Calu3 (cell line): ENCODE data around the gene IGFN1. TPM values are rescaled to one million over a fixed set of nuclear protein-coding genes. Genes with fewer than 3 reads are reported as not detected.

Experiments used
- BruUV-seq: library from RNA; stranded (reverse); fragments of 400-500 nt; replicated peaks from 2 replicates; lab custom pipeline; 2021; lab: Mats Ljungman, UMichigan
- CTCF ChIA-PET: fragments of 300-600 bp; sonication (Branson Sonifier 250); formaldehyde crosslinking; loops from one replicate; lab custom pipeline; 2022; ENCODE audit warnings: antibody characterized with exemption; lab: Charles Lee
- DNase-seq: peaks from one replicate; pipeline ENCODE4 v3.0.0; 2022
- H3K27ac Mint-ChIP-seq: one replicate; pipeline ENCODE4 v1.8.0; 2022; ENCODE audit warnings: mixed read lengths; ENCODE audit not compliant: unreplicated experiment
- H3K27me3 Mint-ChIP-seq: one replicate; pipeline ENCODE4 v1.8.0; 2022; ENCODE audit warnings: mixed read lengths; ENCODE audit not compliant: unreplicated experiment
- H3K36me3 Mint-ChIP-seq: one replicate; pipeline ENCODE4 v1.8.0; 2022; ENCODE audit warnings: mild to moderate bottlenecking, moderate library complexity, mixed read lengths; ENCODE audit not compliant: insufficient read depth, unreplicated experiment
- H3K4me1 Mint-ChIP-seq: one replicate; pipeline ENCODE4 v1.8.0; 2022; ENCODE audit warnings: mild to moderate bottlenecking, low read depth, mixed read lengths; ENCODE audit not compliant: unreplicated experiment
- H3K4me3 Mint-ChIP-seq: one replicate; pipeline ENCODE4 v1.8.0; 2022; ENCODE audit warnings: mild to moderate bottlenecking, low read depth, moderate library complexity, mixed read lengths; ENCODE audit not compliant: unreplicated experiment
- H3K9me3 Mint-ChIP-seq: one replicate; pipeline ENCODE4 v1.8.0; 2022; ENCODE audit warnings: low read depth, mixed read lengths; ENCODE audit not compliant: unreplicated experiment
- intact Hi-C: fragments of 100-400 bp; cut with micrococcal nuclease; formaldehyde crosslinking; loops from one replicate; pipeline ENCODE4 v1.10.0; 2022; ENCODE audit not compliant: unreplicated experiment
- total RNA-seq: library from RNA; stranded (reverse); gene quantifications from 2 replicates; pipeline ENCODE4 v1.2.3, GENCODE V29; 2022
- TF ChIP-seq, protein P1 (sequence below): fragments of 200-600 bp; IDR thresholded peaks from one replicate; pipeline ENCODE4 v1.8.0; 2022; ENCODE audit warnings: antibody characterized with exemption; ENCODE audit not compliant: unreplicated experiment

Gene IGFN1
- total RNA-seq, 1 experiment from 2014 or later = not detected

DNA sequence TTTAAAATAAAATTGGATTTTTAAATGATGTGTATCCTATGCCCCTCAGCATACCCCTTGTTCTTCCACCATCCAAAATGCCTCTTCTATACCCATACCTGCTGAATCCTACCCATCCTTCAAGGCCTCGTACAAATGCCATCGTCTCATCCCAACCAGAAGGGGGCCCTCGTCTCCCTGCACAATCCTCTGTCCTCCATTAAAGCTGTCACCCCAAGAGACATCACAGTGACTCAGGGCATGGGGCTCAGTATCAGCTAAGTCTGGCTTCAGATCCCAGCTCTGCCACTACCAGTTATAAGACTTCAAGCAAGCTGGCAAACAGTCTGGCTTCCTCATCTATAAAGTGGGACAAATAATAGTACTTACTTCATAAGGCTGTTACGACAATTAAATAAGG, 23.8 kb downstream of the IGFN1 start:
- Mint-ChIP-seq H3K27ac (no peak overlapping the region), H3K27me3 (peaks cover 93% of the 10 kb centered on the region), H3K36me3 (no peaks in the 10 kb centered on the region), H3K4me1 (no peaks in the 10 kb centered on the region), H3K9me3 (no peaks in the 10 kb centered on the region), H3K4me3 (no peak overlapping the region)
- no TSS peak for BruUV-seq
- TF ChIP-seq, protein P1, sequence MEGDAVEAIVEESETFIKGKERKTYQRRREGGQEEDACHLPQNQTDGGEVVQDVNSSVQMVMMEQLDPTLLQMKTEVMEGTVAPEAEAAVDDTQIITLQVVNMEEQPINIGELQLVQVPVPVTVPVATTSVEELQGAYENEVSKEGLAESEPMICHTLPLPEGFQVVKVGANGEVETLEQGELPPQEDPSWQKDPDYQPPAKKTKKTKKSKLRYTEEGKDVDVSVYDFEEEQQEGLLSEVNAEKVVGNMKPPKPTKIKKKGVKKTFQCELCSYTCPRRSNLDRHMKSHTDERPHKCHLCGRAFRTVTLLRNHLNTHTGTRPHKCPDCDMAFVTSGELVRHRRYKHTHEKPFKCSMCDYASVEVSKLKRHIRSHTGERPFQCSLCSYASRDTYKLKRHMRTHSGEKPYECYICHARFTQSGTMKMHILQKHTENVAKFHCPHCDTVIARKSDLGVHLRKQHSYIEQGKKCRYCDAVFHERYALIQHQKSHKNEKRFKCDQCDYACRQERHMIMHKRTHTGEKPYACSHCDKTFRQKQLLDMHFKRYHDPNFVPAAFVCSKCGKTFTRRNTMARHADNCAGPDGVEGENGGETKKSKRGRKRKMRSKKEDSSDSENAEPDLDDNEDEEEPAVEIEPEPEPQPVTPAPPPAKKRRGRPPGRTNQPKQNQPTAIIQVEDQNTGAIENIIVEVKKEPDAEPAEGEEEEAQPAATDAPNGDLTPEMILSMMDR = no peak
- CTCF ChIA-PET = interaction anchor here (0.5 to 1.2 kb wide), 2 partner anchors 12 to 132 kb away, joined by 4 read pairs; no protein-coding TSS in a partner anchor
- intact Hi-C loops = no loop called here
- no peak for DNase-seq

DNA sequence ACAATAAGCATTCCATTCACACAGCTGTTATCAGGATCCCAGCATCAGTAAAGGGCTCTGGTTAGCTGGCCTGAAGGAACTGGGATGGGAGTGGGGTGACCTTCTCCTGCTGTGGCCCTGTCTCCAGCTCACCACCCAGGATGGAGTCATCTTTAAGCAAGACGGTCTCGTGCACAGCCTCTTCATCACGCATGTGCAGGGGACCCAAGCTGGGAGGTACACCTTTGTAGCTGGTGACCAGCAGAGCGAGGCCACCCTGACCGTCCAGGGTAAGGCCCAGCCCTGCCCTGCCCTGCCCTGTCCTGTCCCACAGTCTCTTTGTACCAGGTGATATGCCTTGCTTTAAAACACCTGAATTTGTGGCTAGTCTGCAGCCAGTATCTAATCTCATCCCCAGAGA, 24.3 kb downstream of the IGFN1 start:
- Mint-ChIP-seq H3K36me3 (no peaks in the 10 kb centered on the region), H3K4me3 (no peak overlapping the region), H3K27me3 (peaks cover 93% of the 10 kb centered on the region), H3K4me1 (no peaks in the 10 kb centered on the region), H3K9me3 (no peaks in the 10 kb centered on the region), H3K27ac (no peak overlapping the region)
- intact Hi-C loops = no loop called here
- no TSS peak for BruUV-seq
- CTCF ChIA-PET = interaction anchor here (0.5 to 1.2 kb wide), 2 partner anchors 12 to 132 kb away, joined by 4 read pairs; no protein-coding TSS in a partner anchor
- no peak for DNase-seq
- TF ChIP-seq, protein P1 = no peak

DNA sequence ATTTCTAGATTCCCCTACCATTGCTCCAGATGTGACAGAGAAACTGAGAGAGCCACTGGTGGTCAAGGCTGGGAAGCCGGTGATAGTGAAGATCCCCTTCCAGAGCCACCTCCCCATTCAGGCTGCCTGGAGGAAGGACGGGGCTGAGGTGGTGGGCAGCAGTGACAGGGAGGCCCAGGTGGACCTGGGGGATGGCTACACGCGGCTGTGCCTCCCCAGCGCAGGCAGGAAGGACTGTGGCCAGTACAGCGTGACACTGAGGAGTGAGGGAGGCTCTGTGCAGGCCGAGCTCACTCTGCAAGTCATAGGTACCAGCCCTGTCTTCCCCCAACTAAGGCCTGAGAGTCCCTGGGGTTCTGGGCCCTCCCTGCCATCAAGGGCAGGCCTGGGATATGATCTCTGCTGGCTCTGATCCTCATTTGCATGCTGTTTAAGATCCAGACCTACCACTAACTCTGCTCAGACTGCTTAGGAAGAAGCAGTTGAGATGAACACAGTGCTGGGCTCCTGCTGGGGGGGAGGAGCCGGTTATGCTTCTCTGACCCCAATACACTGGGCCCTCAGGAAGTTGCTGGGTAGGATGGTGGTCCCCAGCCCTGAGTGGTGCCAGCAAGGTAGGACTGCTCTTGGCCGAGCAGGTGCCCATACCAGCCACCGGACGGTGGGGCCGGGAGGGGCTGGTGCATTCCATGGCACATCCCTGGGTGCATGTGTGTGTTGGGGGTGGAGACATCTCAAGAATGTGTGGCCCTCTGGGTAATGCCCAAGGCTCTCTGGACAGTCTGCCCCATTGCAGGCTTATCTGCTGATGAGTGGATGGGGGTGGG, 25.1 kb downstream of the IGFN1 start:
- peaks cover 92% of the 10 kb centered on the region for H3K27me3 Mint-ChIP-seq
- H3K4me1 Mint-ChIP-seq = no peaks in the 10 kb centered on the region
- no peak for DNase-seq
- no peaks in the 10 kb centered on the region for H3K9me3 Mint-ChIP-seq
- CTCF ChIA-PET = no interaction called here
- intact Hi-C loops = no loop called here
- H3K27ac Mint-ChIP-seq = no peak overlapping the region
- no peak overlapping the region for H3K4me3 Mint-ChIP-seq
- no peaks in the 10 kb centered on the region for H3K36me3 Mint-ChIP-seq
- TF ChIP-seq, protein P1 = no peak
- BruUV-seq = no TSS peak

DNA sequence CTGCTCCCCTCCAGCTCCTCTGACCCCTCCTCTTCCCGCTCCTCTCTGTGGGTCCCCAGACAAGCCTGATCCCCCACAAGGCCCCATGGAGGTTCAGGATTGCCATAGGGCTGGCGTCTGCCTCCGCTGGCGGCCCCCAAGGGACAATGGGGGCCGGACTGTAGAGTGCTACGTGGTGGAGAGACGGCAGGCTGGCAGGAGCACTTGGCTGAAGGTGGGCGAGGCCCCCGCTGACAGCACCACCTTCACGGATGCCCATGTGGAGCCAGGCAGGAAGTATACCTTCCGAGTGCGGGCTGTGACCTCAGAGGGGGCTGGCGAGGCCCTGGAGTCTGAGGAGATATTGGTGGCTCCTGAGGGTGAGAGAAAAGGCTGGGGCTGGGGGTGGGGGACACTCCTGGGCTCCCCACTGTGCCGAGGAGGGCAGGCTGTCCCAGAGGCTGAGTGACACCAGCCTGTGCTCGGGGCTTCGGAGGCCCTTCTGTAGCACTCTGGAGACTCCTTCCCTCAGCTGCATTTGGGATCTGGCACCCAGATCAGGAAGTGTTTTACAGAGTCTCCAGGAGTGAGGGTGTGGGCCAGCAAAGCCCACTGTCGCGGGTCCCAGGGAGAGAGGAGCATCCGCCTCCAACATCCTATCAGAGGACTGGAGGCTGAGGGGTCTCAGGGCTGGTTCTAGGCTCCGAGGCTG, 25.9 kb downstream of the IGFN1 start:
- Mint-ChIP-seq H3K4me3 (no peak overlapping the region), H3K9me3 (no peaks in the 10 kb centered on the region), H3K27ac (no peak overlapping the region), H3K27me3 (peaks cover 84% of the 10 kb centered on the region), H3K4me1 (no peaks in the 10 kb centered on the region), H3K36me3 (no peaks in the 10 kb centered on the region)
- intact Hi-C loops = no loop called here
- no peak for DNase-seq
- no TSS peak for BruUV-seq
- CTCF ChIA-PET = no interaction called here
- TF ChIP-seq, protein P1 = no peak
